HG03135 (cell line): Measurements from ENCODE around the gene EXOSC7.

Source experiments
- ATAC-seq: cut with Tn5 transposase; IDR thresholded peaks from one replicate; pipeline ENCODE4 v1.9.1; 2021; ENCODE audit warnings: mild to moderate bottlenecking, moderate library complexity; ENCODE audit not compliant: unreplicated experiment

EXOSC7 gene

DNA sequence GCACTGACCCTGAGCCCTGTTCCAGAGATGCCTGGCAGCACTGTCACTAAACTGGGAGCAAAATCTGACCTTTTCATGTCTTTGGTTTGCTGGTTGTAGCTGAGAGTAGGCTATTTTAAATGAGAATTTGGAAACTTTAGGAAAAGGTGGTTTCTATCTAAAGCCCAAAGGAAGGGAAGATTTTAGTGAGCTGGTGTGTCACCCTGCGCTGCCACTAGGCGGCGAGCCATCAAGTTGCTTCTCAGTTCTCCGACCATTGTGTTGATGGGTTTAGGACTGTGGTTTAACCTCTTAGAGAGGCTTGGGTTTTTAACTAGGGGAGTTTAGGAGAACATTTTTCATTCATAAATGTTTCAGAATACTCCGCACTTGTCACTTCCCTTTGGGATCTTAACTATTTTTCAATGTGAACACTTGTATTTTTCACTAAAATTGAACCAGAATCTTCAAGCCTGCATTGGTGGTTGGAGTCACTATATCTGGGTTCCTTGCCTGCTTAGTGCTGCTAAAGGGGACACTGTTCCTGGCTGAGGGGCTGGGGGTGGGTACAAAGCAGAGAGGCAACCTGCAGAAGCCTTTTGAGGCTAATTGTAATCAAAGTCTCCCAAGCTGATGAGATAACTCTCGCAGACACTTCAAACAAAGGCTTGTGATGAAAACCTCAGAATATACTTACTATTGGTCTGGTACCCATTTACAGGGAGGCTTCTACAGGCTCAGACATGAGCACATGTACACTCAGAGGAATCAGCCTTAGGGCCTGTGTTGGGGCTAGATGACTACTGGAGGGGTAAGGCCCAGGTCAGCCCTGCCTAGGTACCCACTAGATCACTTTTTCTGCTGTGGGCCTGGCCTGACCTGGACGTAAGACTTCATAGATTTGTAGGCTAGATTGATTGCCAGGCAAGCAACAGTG, 16.8 kb downstream of the EXOSC7 start:
- no peak for ATAC-seq

DNA sequence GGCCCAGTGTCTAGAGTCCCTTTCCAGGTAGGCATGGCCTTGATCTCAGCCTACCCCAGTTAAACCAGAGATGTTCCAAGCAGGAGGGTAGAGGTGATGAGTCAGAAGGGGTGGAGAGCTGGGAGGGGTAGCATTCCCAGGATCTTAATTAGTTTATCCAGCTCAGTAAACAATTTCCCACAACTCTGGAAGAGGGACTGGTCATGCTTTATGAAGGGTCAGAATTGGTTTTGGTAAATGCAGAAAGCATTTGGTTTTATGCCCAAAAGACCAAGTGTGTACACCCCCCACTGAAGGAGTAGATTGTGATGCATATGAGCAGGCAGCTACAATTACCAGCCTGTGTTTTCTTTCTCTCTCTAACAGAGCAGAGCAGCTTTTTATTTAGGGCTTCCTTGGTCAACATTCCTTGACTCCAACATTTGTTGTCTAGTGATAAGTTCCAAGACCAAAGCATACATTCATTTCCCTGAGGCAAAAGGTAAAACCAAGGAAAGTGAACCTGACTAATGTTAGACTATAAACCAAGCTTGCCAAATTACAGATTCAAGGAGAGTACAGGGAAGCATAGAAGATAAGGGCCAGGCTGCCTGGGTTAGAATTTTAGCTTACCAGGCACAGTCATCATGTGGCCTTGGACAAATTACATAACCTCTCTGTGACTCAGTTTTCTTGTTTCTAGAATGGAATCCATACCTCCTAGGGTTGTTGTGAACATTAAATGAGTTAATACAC, 17.6 kb downstream of the EXOSC7 start:
- ATAC-seq: no peak

DNA sequence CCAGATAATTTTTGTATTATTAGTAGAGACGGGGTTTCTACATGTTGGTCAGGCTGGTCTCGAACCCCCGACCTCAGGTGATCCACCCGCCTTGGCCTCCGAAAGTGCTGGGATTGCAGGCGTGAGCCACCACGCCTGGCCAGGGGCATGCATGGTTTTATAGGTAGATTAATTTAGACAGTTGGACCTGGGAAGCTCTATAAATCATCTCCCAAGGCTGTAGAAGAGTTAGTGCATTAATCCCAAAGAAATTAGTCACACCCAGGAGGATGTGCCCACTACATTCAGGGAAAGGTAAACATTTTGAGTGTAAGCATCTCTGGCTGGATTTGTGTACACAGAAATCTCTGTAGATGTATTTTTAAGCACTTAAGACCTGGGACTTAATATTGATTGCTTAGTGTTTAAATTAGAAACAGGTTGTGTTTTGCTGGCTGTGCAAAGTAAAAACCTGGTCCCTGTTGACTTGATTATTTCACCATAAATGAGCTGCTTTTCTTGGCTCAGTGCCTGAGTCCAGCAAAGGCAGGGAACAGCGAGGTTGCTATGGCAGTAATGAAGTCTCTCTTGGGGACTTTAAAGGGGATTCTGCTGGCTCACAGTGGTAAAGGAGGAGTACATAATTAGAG, 19.2 kb downstream of the EXOSC7 start:
- no peak for ATAC-seq

DNA sequence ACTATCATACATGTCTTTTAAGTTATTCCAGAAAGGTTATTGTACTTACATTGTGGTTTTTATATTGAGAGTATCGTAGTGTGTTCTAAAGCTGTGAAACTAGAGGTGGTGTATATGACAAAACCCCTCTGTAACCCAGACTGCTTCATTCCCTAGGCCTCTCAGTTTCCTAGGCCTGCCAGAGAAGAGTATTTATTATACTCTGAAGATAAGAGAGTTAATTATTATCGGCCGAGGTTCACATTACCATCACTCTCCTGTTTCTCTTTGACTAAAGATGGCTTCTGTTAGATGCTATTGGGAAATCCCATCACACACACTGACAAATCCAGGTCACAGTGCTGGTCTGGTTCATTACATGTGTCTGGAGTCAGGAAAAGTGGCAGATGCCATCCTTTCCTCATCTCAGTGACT, 20.5 kb downstream of the EXOSC7 start:
- no peak for ATAC-seq

DNA sequence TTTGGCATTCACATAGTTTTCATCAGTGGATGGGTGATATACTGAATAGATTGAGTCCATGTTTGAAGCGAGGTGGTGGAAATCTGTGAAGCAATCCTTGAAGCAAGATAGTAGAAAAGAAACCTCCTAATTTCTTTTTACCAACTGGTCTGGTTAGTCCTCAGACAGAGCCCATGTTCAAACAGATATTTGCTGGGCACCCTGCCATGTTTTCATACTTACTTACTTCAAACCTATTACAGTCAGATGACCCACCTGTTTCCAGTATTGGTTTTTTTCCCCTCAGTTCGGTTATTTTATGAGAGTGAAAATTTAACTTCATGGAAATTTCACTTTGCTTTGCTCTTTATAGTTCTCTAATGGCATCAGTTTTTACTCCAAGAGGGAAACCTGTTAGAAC, 23.7 kb downstream of the EXOSC7 start:
- ATAC-seq: no peak

DNA sequence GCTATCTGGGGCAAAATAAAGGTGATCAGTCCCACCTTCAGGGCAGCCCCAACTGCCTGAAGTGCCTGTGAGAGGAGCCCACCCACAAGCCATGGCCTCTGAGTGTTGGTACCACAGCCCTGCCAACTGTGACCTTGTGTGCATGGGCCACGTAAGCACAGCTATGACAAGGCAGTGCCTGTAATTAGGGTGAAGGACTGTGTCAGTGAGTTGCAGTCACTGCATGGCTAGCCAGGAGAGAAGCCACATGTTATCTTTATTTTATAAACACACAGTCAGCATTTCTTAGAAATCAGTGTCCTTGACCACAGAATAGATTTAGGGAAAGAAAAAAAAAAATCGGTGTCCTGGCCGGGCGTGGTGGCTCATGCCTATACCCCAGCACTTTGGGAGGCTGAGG, 24.8 kb downstream of the EXOSC7 start:
- ATAC-seq: no peak

DNA sequence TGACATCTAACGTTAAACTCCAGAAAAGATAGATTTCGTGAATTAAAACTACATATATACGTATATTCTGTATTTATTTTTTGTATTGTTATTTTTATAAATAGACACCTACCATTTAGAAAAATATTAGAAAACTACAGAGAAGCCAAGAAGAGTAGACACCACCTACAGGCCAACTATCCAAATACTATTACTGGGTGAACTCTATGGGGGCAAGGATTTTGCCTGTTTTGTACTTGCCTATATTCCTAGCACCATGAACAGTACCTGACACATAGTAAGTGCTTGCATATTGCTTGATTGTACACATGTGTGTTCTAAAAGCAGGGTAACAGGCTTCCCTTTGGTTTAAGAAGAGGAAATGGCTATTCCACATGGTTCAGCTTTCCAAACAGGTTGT, 25.7 kb downstream of the EXOSC7 start:
- no peak for ATAC-seq

DNA sequence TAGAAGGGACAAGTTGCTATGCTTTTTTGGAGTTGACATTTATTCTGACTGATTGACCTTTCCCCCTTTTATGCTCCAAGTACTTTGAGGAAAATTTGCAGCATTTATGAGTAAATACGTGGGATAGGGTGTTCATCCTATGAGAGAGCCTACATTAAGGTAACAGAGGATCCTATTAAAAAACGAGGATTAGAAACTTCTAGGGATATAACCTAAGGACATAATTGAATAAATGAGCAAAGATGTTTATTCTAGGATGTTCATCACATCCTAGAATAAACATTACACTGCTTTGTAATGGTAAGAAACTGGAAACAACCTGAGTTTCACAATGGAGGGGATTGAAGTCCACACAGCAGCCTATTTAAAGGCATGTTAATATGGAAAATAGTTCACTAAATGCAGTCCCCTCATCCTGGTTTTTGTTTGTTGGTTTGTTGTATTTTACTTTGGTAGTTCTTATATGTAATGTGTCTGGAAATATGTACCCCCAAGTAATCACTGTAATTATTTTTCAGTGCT, 26.2 kb downstream of the EXOSC7 start:
- ATAC-seq: no peak

DNA sequence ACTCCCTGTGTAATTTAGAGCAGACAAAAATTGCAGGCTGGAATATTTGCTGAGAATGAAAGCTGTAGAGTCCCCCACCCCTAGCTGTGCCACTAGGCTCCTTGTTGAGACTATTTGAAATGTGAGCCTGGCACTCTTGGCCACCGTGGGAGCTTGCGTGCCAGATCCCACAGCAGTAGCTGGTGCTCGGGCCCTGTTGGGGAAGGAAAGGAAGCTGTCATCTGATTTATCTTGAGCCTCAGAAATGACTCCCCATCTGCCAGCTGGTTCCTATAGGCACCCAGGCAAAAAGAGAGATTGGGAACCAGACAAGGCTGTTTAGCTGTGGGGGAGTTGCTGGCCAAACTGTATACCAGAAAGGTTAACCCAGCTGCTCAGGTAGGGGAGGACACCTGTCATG, 26.7 kb downstream of the EXOSC7 start:
- ATAC-seq: no peak

DNA sequence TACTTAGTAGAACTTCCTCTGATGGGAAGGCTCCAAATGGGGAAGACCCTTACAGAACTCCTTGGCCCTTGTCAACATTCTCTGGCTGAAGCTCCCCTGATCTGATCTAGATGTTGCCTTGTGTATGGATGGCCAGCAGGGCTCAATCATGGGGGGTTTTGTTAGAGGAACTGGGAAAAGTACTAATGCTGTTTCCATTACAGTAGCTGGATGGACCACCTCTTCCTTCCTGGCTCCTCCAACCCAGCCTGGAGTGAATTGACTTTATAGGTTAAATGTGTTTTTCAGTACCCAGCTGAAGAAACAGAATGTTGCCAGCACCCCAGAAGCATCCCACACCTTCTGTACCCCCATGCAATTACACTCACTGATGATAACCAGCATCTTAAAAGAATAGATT, 27.4 kb downstream of the EXOSC7 start:
- ATAC-seq: no peak

DNA sequence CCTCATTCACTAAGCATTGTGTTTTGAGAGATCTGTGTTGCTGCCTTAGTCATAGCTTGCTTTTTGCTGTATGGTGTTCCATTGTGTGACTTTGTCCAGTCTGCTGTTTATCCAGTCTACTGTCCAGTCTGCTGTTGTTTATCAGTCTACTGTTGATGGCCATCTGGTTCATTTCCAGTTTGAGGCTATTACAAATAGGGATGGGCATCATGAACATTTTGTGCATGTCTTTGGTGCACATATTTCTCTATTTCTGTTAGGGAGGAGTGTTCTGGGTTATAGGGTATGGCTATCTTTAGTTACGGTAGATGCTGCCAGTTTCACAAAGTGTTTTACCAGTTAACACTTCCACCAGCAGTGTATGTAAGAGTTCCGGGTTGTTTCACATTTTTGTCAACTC, 27.8 kb downstream of the EXOSC7 start:
- no peak for ATAC-seq

DNA sequence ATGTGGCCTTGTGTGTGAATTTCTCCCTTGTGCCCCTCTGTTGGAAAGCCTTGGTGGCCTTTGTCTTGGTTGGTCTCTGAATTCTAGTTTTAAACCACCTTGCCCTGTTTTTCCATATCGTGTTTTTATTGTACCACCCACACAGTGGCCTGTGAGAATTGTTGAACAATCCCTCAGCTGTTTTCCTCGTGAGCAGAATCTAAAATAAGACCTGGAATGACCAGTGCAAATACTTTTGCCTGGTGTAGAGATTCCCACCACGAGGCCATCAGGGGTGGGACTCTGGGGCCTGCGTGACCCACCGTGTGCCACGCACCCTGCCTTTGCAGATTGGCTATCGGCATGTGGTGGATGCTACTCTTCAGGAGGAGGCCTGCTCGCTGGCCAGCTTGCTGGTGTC, 31.0 kb downstream of the EXOSC7 start:
- ATAC-seq: no peak

DNA sequence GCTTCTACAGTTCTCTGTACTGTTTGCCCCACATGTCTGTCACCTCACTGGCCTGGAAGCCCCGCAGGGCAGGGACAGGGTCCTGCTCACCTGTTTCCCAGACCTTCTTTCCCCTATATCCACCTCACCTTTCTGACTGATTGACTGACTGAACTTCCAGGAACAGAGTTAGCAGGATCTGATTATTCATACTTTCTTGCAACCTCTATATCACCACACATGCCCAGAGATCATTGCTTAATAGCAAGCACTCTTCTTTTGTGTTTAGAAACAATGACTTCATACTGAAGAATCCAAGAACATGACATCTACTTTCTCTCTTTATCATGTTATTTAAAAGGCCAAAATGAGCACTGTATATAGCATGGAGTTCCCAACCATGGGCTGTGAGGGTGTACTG, 32.1 kb downstream of the EXOSC7 start:
- ATAC-seq: no peak

DNA sequence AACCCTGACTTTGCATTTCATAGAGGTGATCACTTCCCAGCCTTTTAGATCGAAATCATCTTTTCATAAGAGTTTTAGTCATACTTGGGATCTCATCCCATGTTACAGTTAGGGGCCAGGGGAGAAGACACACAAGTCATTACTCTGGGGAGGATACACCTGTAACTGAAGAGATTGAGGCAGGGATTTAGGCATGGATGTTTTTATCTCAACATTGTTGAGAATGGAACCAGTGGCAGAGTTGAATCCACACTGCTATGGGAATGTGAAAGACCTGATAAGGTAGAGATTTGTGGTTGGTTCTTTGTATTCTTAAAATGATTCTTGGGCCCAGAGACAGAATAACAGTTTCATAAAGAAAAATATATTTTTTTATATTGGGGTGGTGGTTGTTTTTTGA, 33.8 kb downstream of the EXOSC7 start:
- ATAC-seq: no peak

DNA sequence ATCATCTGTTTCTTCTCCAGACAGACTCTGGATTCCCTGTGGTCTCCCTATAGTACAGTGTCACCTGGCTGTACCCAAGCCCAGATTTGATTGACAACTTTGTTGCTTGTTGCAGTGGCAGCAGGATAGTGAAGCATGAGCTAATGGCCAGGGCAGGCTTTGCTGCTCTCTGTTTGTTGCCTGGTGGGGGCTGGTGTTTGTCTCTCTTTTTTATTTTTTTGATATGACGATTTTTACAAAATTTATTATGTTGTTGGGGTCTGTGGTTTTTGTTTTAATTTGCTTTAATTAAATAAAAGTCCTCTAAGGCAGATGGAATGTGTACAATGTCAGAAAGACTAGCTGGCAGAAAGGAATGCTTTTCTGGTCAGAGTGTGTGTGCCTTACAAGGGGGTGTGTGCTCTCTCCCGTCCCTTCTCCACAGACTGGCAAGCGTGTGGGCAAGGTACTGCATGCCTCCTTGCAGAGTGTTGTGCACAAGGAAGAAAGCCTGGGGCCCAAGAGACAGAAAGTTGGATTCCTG, 34.8 kb downstream of the EXOSC7 start:
- no peak for ATAC-seq

DNA sequence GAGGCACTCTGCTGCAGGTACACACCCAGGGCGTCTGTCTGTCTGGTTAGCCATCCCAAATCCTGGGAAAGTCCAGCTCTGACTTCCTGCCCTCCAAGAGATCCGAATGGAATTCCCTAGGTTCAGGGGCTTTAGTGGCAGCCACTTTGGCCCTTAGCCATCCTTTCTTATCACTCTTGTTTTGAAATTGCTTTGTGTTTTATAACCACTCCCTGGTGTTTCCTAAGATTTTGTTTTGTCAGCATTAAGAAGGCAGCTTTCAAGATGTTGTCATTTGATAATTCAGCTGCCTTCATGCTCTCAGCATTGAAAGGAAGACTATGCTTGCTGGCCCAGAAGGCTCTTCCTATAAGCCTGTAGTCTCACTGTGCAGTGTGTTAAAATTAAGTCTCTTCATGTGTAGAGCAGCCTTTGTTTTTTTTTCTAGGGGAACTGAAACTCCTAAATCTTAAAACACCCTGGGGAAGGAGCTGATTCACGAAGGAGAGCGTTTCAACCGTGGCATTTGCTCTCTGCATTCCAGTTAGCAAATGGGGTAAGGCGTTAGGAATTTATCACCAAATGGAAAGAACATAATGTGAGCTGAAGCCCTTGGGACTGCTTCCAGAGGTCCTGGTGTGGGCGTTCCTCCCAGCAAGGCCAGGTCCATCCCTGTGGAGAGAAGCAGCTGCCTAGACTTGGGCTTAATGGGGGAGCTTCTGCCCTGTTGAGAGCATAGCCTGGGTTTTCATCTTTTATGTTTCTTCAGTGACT, 35.9 kb downstream of the EXOSC7 start:
- no peak for ATAC-seq

DNA sequence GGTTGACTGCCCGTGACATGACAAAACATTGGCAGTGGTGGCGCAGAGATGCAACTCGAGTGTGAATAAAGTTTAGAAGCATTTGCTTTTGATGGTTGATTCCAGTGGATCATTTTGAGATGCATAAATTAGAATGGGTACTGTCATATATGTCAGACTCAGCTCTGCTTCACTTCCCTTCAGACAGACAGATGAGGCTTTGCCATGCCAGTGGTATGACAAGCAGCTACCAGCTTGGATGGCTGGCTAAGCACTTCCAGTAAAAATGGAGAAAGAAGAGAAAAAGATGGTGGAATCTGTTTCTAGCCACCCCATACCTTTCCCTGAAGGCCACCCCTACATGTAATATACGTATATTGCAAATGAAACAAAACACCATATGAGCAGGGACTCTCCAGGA, 36.5 kb downstream of the EXOSC7 start:
- ATAC-seq: no peak

DNA sequence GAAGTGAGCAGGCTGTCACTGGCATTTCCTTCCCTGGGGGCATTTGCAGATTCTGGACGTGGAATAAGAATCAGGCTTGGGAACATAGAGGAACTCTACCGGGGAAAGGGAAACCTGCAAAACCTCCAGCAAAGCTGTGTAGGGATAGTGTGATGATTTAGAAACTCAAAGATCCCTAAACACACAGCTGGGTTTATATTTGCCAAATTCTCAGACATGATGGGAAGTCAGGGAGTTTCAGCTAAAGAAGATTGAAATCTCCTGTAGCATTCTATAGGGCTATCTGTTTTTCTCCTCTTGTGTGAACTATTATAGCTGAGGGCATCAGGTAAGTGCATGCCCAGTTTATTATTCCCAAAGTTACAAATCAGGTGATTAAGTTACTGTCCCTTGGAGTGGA, 40.9 kb downstream of the EXOSC7 start:
- ATAC-seq: no peak

DNA sequence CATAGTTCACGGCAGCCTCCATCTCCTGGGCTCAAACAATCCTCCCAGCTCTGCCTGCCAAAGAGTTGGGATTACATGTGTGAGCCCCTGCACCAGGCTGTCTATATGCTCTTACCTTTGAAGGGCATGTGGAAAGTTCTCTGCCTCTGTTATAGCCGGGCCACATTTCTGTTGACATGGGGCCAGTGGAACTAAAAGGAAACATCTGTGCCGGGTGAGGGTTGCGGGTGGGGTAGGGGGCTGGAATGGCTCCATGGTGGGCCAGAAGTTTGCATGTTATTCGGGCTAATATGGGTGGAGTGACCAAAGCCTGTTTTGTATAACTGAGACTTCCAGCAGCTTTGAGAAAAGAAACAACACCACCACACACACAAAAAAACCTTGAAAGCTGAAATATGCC, 41.8 kb downstream of the EXOSC7 start:
- ATAC-seq: no peak

DNA sequence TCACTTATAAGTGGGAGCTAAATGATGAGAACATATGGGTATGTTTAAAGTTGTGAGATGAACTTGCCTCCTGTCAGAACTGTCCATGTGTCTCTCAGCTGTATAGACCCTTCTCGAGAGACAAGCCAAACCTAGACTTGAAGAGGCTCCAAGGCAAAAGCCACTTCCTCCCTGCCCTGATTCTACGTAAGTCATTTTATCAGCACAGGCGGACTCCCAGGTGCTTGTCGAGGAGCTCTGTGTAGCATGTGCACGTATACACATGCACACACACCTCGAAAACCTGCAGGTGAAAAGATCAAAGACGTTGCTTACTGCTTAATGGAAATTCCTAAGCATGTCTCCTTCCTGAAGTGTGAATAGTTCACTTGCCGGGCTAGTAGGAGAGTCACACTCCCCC, 44.5 kb downstream of the EXOSC7 start:
- ATAC-seq: no peak
